ENCODE results near the gene APOC1.
"Not testable (repeated sequence)": the region's sequence is repeated elsewhere in the genome, so short reads cannot be mapped to it uniquely, and the experiment has no call there.

The APOC1 gene

DNA sequence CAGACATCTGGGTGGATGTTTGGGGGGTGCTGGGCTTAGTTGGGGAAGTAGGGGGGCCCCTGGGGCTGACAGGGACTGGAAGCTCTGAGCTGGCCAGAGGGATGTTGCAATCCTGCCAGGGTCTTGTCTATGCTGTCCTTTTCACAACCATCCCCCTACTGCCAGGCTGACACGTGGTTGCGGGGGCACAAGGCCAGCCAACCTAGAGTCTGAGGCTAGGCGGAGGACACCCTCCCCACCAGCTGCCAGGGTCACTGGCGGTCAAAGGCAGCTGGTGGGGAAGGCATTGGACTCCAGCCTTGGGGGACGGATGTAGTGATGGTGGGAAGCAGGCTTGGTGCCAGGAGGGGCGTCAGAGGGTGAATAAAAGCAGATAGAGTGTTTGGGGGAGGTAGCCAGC is 1.6 kb upstream of the APOC1 start:
- DNase-seq (ENCODE audit: low read depth in 2 of 2) = no peak

DNA sequence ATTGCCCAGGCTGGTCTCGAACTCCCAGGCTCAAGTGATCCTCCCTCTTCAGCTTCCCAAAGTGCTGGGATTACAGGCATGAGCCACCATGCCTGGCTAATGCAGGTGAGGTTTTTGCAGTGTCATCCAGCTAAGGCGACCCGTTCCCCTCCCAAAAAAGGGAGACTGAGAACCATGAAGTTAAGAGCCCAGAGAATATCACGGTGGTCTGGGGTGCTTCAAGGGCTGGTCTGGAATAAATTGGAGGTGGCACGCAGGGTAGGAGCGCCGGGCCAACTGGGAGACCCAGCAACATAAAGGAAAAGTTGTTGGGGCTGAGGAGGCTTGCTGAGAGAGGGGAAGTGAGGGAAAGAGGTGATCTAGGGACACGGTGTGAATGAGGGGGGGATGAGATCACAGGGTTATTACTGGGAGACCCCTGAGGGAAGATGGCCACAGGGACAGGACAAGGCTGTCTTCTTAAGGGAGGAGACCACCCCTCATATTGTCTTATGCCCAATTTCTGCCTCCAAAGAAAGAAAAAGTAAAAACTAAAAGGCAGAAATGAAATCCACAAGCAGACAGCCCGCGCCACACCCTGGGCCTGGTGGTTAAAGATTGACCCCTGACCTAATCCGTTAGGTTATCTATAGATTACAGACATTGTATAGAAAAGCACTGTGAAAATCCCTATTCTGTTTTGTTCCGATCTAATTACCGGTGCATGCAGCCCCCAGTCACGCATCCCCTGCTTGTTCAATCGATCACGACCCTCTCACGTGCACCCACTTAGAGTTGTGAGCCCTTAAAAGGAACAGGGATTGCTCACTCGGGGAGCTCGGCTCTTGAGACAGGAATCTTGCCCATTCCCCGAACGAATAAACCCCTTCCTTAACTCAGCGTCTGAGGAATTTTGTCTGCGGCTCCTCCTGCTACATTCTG is 636 bp upstream of the APOC1 start:
- DNase-seq (ENCODE audit: low read depth in 2 of 2) = not testable (repeated sequence)

DNA sequence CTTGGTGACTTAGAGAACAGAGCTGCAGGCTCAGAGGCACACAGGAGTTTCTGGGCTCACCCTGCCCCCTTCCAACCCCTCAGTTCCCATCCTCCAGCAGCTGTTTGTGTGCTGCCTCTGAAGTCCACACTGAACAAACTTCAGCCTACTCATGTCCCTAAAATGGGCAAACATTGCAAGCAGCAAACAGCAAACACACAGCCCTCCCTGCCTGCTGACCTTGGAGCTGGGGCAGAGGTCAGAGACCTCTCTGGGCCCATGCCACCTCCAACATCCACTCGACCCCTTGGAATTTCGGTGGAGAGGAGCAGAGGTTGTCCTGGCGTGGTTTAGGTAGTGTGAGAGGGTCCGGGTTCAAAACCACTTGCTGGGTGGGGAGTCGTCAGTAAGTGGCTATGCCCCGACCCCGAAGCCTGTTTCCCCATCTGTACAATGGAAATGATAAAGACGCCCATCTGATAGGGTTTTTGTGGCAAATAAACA is 9.9 kb downstream of the APOC1 start:
- DNase-seq (ENCODE audit: low read depth in 2 of 2) = no peak

DNA sequence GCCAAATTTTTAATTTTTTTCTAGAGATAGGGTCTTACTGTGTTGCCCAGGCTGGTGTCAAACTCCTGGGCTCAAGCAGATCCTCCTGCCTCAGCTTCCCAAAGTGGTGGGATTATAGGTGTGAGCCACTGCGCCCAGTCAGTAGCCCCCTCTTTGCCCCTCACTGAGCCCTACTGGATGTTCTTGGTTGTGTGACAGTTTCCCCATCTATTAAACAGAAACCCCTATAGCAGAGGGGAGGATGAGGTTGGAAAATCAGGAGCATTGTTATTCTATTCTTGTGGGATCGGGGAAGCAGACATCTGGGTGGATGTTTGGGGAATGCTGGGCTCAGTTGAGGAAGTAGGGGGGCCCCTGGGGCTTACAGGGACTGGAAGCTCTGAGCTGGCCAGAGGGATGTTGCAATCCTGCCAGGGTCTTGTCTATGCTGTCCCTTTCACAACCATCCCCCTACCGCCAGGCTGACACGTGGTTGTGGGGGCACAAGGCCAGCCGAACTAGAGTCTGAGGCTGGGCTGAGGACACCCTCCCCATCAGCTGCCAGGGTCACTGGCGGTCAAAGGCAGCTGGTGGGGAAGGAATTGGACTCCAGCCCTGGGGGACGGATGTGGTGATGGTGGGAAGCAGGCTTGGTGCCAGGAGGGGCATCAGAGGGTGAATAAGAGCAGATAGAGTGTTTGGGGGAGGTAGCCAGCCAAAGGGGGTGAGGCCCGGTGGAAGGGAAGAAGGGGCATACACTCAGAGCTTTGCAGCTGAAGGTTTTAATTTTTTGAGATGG is 10.9 kb downstream of the APOC1 start:
- no peak for DNase-seq (ENCODE audit: low read depth in 2 of 2)

DNA sequence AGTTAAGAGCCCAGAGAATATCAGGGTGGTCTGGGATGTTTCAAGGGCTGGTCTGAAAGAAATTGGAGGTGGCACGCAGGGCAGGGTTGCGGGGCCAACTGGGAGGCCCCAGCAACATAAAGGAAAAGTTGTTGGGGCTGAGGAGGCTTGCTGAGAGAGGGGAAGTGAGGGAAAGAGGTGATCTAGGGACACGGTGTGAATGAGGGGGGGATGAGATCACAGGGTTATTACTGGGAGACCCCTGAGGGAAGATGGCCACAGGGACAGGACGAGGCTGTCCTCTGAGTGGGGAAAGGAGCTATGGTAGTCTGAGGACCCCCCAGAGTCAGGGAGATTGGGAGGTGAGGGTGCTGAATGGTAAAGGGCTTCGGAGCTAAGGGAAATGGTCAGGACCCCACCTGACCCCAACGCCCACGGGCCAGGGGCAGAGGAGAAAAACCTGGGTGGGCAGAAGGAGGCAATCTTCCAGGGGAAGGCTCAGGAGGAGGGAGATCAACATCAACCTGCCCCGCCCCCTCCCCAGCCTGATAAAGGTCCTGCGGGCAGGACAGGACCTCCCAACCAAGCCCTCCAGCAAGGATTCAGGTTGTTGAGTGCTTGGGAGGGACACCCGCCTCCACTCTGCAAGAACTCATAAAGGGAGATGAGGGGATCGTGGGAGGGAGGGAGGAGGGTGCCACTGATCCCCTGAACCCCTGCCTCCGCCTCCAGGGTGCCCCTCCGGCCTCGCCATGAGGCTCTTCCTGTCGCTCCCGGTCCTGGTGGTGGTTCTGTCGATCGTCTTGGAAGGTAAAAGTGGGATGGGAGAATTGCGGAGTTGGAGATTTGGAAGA is 12.1 kb downstream of the APOC1 start:
- not testable (repeated sequence) for DNase-seq (ENCODE audit: low read depth in 2 of 2)

DNA sequence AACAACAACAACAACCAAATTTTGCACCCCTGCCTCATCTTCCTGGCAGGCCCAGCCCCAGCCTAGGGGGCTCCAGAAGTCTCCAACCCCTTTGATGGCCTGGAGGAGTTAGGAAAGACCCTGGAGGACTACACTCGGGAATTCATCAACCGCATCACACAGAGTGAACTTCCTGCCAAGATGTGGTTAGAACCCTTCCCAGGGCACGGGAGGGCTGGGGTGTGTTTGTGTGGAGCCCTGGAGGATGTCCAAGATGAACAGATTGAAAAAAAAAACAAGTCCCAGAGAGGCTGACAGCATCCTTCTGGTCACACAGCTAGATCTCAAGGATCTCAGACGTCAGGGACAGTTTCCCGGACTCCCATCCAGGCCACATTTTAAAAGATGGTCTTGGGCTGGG is 13.3 kb downstream of the APOC1 start:
- no peak for DNase-seq (ENCODE audit: low read depth in 2 of 2)

DNA sequence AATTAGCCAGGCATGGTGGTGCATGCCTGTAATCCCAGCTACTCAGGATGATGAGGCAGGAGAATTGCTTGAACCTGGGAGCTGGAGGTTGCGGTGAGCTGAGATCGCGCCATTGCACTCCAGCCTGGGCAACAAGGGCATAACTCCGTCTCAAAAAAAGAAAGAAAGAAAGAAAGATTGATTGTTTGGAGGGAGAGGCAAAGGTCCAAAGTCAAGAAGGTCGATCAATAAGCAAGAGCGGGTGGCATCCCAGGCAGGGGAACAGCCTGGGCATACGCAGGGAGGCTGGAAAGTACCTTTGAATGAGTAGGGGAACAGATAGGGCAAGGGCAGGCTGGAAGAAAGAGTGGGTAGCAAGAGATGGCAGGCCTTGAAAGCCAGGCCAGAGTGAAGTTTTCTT is 15.7 kb downstream of the APOC1 start:
- DNase-seq (ENCODE audit: low read depth in 2 of 2) = no peak

DNA sequence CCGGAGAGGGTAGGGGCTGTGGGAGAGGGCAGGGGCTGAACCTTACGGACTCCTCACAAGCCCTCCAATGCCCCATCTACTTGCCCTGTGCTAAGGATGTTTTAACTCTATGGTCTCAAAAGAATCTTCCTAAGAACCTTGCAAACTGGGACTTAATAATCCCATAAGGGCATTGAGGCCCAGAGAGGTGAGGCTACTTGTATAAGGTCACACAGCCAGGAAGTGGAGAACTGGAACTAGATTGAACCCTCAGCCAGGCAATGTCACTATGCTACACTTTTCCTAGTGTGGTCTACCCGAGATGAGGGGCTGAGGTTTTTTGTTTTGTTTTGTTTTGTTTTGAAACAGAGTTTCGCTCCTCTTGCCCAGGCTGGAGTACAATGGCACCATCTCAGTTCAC is 17.1 kb downstream of the APOC1 start:
- no peak for DNase-seq (ENCODE audit: low read depth in 2 of 2)

DNA sequence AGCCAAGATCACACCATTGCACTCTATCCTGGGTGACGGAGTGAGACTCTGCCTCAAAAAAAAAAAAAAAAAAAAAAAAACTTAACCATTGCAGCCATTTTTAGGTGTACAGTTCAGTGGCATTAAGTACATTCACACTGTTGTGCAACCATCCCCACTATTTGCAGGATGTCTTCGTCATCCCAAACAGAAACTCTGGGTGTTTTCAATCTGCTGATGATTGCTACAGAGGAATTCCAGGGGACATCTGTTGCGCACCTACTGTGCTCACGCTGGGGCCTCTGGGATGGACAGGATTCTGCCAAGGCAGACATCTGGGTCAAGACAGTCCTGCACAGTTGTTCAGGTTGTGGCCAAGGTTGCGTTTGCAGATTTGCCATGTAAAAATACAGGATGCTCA is 25.3 kb downstream of the APOC1 start:
- no peak for DNase-seq (ENCODE audit: low read depth in 2 of 2)

DNA sequence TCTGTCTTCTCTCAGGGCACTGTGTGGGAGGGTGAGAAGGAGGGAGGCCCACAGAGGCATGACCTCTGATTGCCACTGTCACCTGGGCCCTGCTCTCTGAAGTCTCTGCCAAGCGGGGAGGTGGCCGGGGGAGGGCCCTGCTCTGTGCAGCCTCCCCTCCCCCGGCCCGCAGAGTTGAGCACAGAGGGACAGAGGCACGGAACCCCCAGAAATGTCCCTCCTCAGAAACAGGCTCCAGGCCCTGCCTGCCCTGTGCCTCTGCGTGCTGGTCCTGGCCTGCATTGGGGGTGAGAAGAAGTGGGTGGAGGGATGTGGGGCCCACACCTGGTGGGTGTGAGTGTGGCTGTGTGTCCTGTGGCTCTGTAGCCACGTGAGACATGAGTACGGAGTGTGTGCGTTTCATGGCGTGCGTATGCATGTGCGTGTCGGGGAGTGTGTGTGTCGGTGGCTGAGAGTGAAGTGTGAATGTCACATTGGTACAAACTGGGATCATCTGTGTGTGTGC is 27.7 kb downstream of the APOC1 start, which contains the start of gene APOC4:
Gene APOC4 (plus strand): TSS at position 171 of the 505 bp plus-strand sequence. CDS start 41 bp downstream, at position 212.
- no peak for DNase-seq (ENCODE audit: low read depth in 2 of 2)

DNA sequence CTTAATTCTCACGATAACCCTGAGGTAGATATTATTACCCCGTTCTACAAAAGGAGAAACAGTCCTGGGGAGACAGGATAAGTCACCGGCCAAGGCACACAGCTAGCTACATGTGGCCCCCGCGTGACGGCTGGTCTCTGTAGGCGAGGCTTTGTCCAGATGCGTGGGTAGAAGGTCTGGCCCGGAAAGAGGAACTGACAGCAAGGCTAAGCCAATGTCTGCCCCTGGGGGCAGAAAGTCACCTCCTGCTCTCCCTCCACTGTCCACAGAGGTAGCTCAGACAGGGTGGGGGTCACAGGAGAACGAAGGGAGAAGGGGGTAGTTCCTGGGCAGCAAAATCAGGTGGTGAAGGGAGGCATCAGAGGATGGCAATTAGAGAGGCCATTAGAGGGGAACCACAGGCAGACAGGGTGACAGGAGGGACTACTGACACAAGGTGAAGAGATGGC is 29.4 kb downstream of the APOC1 start:
- DNase-seq (ENCODE audit: low read depth in 2 of 2) = no peak

DNA sequence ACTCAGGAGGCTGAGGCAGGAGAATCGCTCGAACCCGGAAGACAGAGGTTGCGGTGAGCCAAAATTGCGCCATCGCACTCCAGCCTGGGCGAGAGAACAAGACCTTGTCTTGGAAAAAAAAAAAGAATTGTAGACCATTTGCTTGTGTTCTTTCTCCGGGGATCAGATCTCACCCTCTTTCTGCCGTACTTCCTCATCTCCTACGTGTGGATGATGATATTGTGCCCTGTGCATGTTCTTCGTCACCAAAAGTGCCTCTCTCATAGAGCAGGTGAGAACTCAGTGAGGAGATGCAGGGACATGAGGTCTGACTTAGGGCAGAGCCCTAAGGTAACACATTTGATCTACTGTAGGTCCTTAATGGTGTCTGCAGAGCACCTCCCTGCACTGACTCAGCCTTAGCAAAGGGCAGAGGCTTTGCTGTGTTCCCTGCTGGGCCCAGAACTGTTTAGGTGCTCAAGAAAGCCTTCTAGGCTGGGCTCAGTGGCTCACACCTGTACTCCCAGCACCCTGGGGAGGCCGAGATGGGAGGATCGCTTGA is 32.7 kb downstream of the APOC1 start:
- no peak for DNase-seq (ENCODE audit: low read depth in 2 of 2)

DNA sequence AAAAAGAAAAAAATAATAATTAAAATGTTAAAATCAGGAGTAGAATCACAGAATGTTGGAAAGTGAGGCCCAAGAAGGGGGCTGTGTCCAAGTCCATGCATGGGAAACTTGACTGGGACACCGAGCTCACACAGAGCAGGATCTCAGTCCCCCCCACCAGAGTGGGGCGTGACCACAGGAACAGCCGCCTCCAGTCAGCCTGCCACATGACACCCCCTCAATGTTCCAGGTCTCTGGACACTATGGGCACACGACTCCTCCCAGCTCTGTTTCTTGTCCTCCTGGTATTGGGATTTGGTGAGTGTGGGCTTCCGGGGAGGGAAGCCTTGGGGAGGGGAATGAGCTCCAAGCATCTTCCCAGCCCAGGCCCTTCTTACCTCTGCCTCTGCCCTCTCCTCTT is 33.8 kb downstream of the APOC1 start:
- no peak for DNase-seq (ENCODE audit: low read depth in 2 of 2)

DNA sequence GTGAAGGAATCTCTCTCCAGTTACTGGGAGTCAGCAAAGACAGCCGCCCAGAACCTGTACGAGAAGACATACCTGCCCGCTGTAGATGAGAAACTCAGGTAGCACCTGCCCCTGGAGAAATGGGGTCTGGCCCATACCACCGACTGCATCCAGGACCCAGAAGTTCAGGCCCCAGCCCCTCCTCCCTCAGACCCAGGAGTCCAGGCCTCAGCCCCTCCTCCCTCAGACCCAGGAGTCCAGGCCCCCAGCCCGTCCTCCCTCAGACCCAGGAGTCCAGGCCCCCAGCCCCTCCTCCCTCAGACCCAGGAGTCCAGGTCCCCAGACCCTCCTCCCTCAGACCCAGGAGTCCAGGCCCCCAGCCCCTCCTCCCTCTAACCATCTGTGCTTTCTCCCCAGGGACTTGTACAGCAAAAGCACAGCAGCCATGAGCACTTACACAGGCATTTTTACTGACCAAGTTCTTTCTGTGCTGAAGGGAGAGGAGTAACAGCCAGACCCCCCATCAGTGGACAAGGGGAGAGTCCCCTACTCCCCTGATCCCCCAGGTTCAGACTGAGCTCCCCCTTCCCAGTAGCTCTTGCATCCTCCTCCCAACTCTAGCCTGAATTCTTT is 34.5 kb downstream of the APOC1 start:
- no peak for DNase-seq (ENCODE audit: low read depth in 2 of 2)

DNA sequence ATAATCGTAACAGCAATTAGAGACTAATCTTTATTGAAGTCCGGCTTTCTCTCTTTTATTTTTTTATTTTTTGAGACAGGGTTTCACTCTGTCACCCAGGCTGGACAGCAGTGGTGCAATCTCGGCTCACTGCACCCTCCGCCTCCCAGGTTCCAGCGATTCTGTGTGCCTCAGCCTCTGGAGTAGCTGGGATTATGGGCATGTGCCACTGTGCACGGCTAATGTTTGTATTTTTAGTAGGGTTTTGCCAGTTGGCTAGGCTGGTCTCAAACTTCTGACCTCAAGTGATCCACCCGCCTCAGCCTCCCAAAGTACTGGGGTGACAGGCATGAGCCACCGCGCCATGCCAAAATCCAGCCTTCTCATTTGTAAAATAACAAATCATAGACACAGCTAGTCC is 35.1 kb downstream of the APOC1 start:
- no peak for DNase-seq (ENCODE audit: low read depth in 2 of 2)

DNA sequence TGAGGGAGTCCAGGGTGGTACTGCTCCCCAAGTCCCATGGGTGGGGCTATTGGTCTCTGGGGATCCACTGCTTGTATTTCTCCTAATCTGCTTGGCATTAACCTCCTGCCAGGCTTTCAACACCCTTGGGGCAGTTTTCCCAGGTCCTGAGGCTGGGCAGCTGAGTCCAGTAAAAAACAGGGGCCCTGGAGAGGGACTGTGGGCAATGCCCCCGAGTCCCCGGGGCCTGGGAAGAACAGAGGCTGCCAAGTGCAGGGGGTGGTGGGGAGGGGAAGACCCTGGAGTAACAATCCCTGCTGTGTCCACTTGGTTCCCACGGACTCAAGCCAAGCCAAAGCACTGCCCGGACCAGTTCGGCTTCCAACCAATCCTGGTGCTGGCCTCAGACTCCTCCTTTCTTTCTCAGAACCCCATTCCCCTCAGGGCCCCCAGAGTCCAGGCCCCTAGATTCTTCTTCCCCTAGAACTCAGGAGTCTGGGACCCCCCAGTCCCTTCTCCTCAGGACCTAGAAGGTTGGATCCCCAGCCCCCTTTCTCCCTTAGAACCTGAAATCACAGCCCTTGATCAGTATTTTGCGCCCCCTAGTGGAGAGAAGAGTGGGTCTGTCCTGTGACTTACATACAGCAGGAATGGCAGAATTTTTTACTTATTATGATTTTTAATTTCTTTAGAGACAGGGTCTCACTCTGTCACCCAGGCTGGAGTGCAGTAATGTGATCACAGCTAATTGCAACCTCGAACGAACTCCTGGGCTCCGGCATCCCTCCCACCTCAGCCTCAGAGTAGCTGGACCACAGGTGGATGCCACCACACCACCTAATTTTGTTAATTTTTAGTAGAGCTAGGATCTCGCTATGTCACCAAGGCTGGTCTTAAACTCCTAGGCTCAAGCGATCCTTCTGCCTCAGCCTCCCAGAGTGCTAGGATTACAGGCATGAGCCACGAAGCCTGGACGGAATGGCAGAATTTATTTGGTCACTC is 37.1 kb downstream of the APOC1 start:
- DNase-seq (ENCODE audit: low read depth in 2 of 2) = peak; percentile 21 to 27

DNA sequence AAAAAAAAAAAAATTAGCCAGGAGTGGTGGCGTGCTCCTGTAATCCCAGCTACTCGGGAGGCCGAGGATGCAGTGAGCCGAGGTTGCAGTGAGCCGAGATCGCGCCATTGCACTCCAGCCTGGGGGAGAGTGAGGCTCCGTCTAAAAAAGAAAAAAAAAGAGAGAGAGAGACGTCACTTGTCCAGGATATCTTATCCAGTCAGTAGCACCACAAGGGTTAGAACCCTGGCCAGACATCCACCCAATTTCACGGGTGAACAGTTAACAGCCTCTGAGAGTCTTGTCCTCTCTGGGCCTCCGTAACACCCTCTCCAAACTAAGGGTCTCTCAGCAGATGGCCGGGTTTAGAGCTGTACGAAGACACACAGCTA is 39.9 kb downstream of the APOC1 start:
- no peak for DNase-seq (ENCODE audit: low read depth in 2 of 2)

DNA sequence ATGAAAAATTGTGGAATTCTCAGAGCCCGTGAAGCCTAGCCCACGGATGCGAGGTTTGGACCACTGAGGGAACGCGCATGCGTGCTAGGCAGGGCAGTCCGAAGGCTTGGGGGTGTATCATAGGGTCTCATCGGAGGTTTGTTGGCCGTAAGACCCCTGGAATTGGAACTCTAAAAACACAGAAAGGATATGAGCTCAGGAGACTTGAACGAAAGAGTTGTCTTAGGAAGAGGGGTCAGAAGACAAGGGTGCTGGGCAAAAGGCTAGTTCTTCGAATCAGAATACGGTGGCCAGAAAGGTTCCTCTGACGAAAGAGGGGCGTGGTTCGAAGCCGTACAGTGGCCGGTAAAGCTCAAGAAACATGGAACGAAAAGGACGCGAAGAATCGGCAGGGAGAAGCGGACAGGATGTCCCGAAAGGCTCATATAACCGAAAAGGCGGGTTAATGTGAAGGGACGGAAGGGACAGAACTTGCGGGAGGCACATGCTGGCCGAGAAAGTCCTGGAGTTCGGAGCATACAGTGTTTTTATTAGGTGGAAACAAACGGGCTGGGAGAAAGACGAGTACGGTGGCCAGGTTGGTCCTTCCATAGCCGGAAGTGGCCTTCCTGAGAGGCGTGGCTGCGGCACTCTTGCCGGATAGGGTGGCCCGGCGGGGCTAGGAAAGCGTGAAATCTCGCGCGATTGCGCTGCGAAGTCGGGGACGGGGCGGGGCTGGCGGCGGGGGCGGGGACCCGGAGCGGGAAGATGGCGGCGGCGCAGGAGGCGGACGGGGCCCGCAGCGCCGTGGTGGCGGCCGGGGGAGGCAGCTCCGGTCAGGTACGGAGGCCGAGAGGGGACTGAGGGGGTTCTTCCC is 40.5 kb downstream of the APOC1 start, which contains the start of gene CLPTM1:
Gene CLPTM1 (plus strand): TSS at position 732 of the 856 bp plus-strand sequence. CDS start 16 bp downstream, at position 748.
- peak; percentile 87 to 97 for DNase-seq (ENCODE audit: low read depth in 2 of 2)

Data from stimulated activated CD4-positive, alpha-beta T cell treated with anti-CD3 and anti-CD28 coated beads, Interleukin-1b, Interleukin-23, amount 100 ng/mL, for 1 hour (primary cell).